Spinal cord (tissue), 10 donors: ENCODE data around the gene GPRIN1. TPM values are rescaled to one million over a fixed set of nuclear protein-coding genes. Genes with fewer than 3 reads are reported as not detected.
"Not testable (repeated sequence)": the region's sequence is repeated elsewhere in the genome, so short reads cannot be mapped to it uniquely, and the experiment has no call there.

Source experiments
- DNase-seq, 6 donors: peaks; one replicate each; pipeline versions ENCODE4 v3.0.0 to v3.0.0-alpha.2; 2013 to 2015; ENCODE audit warnings: low spot score in 6 of 6, low read depth in 4 of 6
- H3K27ac ChIP-seq: one replicate; pipeline ENCODE4 v1.5.1; 2013; ENCODE audit warnings: low read depth, low read length, control low read depth
- H3K27me3 ChIP-seq: one replicate; pipeline ENCODE4 v1.6.1; 2013; ENCODE audit warnings: low read length; ENCODE audit not compliant: control insufficient read depth, insufficient read depth
- H3K36me3 ChIP-seq: one replicate; pipeline ENCODE4 v1.6.1; 2013; ENCODE audit warnings: low read length; ENCODE audit not compliant: control insufficient read depth, insufficient read depth
- H3K4me1 ChIP-seq: one replicate; pipeline ENCODE4 v1.6.1; 2013; ENCODE audit warnings: low read length; ENCODE audit not compliant: control insufficient read depth, insufficient read depth
- H3K4me3 ChIP-seq: one replicate; pipeline ENCODE4 v1.5.1; 2013; ENCODE audit warnings: low read depth, low read length, control low read depth
- H3K9me3 ChIP-seq: one replicate; pipeline ENCODE4 v1.6.1; 2013; ENCODE audit warnings: low read length; ENCODE audit not compliant: control insufficient read depth, insufficient read depth
- WGBS: methylation state at CpG from one replicate; pipeline ENCODE4 v1.1.5; 2013; ENCODE audit warnings: missing lambda C conversion rate; ENCODE audit not compliant: insufficient coverage; 5-methylcytosine and 5-hydroxymethylcytosine counted together
- polyA plus RNA-seq, 2 donors: library from polyadenylated mRNA; unstranded; fragments of 120-200 nt; gene quantifications; one replicate each; pipeline ENCODE4 v1.2.1, GENCODE V29; 2013; ENCODE audit not compliant: insufficient read length in 2 of 2
- total RNA-seq, 2 donors: library from RNA; depleted of rRNA in 1 of 2; stranded (reverse); fragments of 120-200 nt in 1 of 2; fragments of >200 nt in 1 of 2; gene quantifications; one replicate each; pipeline versions ENCODE4 v1.2.3 to v1.2.4, GENCODE V29; 2013 to 2014
- donor health status: healthy.

Gene GPRIN1
- total and polyA plus RNA-seq, 4 donors: 14.7 to 62.4 (median 42.9) TPM

DNA sequence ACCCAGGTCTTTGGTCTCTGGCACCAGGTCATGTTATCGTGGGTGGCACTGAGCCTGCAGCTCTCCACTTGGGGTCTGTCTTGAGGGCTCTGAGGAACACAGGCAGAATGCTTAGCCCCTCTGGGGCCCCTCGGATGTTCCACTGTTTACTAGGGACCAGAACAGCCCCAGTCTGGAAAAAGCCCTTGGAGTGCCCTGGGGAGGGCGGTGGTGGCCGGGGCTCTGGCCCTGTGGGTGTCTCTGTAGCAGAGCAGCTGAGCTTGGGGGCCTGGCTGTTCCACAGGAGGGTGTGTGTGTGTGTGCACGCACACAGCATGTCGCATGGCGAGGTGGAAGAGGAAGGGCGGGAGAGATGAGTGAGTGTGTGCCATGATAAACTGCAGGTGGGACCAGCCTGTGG is 15.4 kb downstream of the GPRIN1 start:
- DNase-seq: no peak
- no peaks in the 10 kb centered on the region for H3K4me1 ChIP-seq
- H3K27me3 ChIP-seq: no peaks in the 10 kb centered on the region
- 85% methylated on average over 7 of the region's 8 CpGs for WGBS
- no peaks in the 10 kb centered on the region for H3K9me3 ChIP-seq
- no peak overlapping the region for H3K4me3 ChIP-seq
- peaks cover 84% of the 10 kb centered on the region for H3K36me3 ChIP-seq
- no peak overlapping the region for H3K27ac ChIP-seq

GRCh38 chr5:176593273-176593869 is 16.6 kb downstream of the GPRIN1 start:
- DNase-seq: no peak
- no peaks in the 10 kb centered on the region for H3K27me3 ChIP-seq
- no peaks in the 10 kb centered on the region for H3K4me1 ChIP-seq
- 92% methylated on average over 8 of the region's 12 CpGs for WGBS
- no peak overlapping the region for H3K27ac ChIP-seq
- no peaks in the 10 kb centered on the region for H3K9me3 ChIP-seq
- H3K4me3 ChIP-seq: no peak overlapping the region
- peaks cover 81% of the 10 kb centered on the region for H3K36me3 ChIP-seq

DNA sequence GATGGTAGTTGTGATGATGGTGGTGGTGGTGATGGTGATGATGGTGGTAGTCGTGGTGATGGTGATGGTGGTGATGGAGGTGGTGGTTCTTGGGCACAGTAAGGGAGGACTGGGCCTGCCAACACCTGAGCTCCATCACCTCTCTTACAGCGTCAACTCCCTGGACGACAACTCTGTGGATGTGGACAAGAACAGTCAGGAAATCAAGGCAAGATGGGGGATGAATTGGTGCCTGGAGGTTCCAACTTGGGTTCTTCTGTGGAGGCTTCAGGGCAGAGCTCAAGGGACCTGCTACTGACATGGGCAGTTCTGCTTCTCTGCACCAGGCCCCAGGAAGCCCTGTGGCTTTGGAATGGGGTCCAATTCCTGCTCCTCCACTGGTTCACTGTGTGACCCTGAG is 17.4 kb downstream of the GPRIN1 start:
- no peaks in the 10 kb centered on the region for H3K27me3 ChIP-seq
- WGBS: 100% methylated on average over 1 of the region's 3 CpGs
- H3K4me1 ChIP-seq: no peaks in the 10 kb centered on the region
- no peak overlapping the region for H3K27ac ChIP-seq
- no peak for DNase-seq
- H3K4me3 ChIP-seq: no peak overlapping the region
- no peaks in the 10 kb centered on the region for H3K9me3 ChIP-seq
- peaks cover 77% of the 10 kb centered on the region for H3K36me3 ChIP-seq

GRCh38 chr5:176591667-176592066 is 18.3 kb downstream of the GPRIN1 start:
- WGBS: 48% methylated on average over 2 of the region's 2 CpGs
- not testable (repeated sequence) for DNase-seq, H3K4me3 ChIP-seq, H3K27ac ChIP-seq, H3K27me3 ChIP-seq, H3K9me3 ChIP-seq, H3K4me1 ChIP-seq
- peaks cover 73% of the 10 kb centered on the region for H3K36me3 ChIP-seq

GRCh38 chr5:176590035-176590717 is 19.8 kb downstream of the GPRIN1 start:
- DNase-seq: no peak
- whole genome bisulfite sequencing: 86% methylated on average over 4 of the region's 17 CpGs
- peaks cover 62% of the 10 kb centered on the region for H3K36me3 ChIP-seq
- no peaks in the 10 kb centered on the region for H3K4me1 ChIP-seq
- no peak overlapping the region for H3K27ac ChIP-seq
- H3K4me3 ChIP-seq: no peak overlapping the region
- H3K9me3 ChIP-seq: peaks cover 1% of the 10 kb centered on the region
- H3K27me3 ChIP-seq: no peaks in the 10 kb centered on the region

- H3K36me3 ChIP-seq: peaks cover 57% of the 10 kb centered on the region
- DNase-seq: no peak
- H3K27ac ChIP-seq: no peak overlapping the region
These were observed 20.8 kb downstream of the GPRIN1 start for GRCh38 chr5:176589039-176589769.

DNA sequence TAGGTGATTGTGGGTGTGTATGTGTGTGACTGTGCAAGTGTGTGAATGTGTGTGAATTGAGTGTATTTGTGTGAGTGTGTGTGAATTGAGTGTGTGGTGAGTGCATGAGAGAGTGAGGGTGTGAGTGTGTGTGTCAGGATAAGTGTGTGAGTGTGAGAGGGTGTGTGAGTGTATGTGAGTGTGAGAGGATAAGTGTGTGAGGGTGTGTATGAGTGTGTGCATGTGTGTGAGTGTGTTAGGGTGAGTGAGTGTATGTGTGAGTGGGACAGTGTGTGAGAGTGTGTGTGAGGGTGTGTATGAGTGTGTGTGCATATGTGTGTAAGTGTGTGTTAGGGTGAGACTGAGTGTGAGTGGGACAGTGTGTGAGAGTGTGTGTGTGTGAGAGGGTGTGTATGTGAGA is 21.7 kb downstream of the GPRIN1 start:
- no peak overlapping the region for H3K27ac ChIP-seq
- peaks cover 48% of the 10 kb centered on the region for H3K36me3 ChIP-seq
- H3K4me1 ChIP-seq: no peaks in the 10 kb centered on the region
- no peak for DNase-seq
- no peak overlapping the region for H3K4me3 ChIP-seq
- H3K27me3 ChIP-seq: no peaks in the 10 kb centered on the region
- H3K9me3 ChIP-seq: peaks cover 3% of the 10 kb centered on the region

More at GRCh38 chr5:176589039-176589769, 20.8 kb downstream of the GPRIN1 start:
- Histone ChIP-seq H3K27me3 (no peaks in the 10 kb centered on the region), H3K4me1 (no peaks in the 10 kb centered on the region), H3K4me3 (no peak overlapping the region), H3K9me3 (peaks cover 3% of the 10 kb centered on the region)
- WGBS: 87% methylated on average over 20 of the region's 31 CpGs

DNA sequence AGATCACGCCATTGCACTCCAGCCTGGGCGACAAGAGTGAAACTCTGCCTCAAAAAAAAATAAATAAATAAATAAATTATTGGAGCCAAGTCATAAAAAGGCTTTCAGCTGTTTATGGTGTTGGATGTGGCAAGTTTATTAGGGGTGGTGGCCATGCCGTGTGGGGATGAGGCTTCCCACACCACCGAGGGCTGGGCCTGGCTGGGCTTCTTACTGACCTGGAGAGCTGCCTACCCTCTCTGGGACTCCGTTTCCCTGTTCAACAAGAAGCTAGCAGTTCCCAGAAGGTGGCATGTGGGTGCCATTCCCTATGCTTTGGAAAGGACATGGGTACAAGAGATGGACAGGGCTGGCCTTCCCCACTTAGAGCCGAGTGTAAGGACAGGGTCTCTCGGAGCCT is 22.6 kb downstream of the GPRIN1 start:
- Histone ChIP-seq H3K36me3 (peaks cover 44% of the 10 kb centered on the region), H3K4me3 (no peak overlapping the region), H3K27ac (no peak overlapping the region), H3K9me3 (peaks cover 3% of the 10 kb centered on the region), H3K4me1 (no peaks in the 10 kb centered on the region), H3K27me3 (no peaks in the 10 kb centered on the region)
- 97% methylated on average over 3 of the region's 7 CpGs for WGBS
- DNase-seq: no peak

- DNase-seq: no peak
- Histone ChIP-seq H3K4me1 (peaks cover 9% of the 10 kb centered on the region), H3K27me3 (no peaks in the 10 kb centered on the region), H3K4me3 (no peak overlapping the region), H3K9me3 (peaks cover 3% of the 10 kb centered on the region), H3K27ac (no peak overlapping the region), H3K36me3 (peaks cover 7% of the 10 kb centered on the region)
- 93% methylated on average over 3 of the region's 4 CpGs for WGBS
These were observed 26.9 kb downstream of the GPRIN1 start for GRCh38 chr5:176583076-176583475.
